ENCODE results near the gene IBTK. TPM values are rescaled to one million over a fixed set of nuclear protein-coding genes. Genes with fewer than 3 reads are reported as not detected.

IBTK gene
- total and polyA plus RNA-seq, 2 of the 8 experiments (the other 6 are each of a cell fraction or from before 2014, with no cell fraction given) = 4.6 to 24.2 TPM

DNA sequence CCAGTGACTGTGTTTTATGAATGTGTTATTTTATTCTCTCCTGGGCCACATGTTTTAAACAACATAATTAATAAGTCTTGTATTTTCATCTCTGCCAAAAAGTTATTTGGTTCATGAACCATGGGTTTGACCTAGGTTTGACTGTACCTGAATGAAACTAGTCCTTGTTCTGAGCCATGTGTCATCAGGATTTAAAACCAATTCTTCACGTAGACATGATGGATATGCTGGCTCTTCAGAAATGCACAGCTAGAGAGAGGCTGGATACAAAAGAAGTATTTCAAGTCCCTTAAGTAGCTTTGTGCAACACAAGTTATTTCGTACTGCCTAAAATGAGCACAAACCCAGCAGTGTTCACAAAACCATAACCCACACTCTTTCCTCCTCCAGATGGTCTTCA is 116.1 kb downstream of the IBTK start:
- FAIRE-seq = no peak
- no peaks in the 10 kb centered on the region for H3K79me2 ChIP-seq (ENCODE audit: control insufficient read depth in 1 of 2, insufficient read depth in 2 of 2, low read length in 2 of 2)

More for the DNA sequence above, 116.1 kb downstream of the IBTK start:
- H3K9me3 ChIP-seq (ENCODE audit: insufficient read depth in 2 of 2, low read depth in 1 of 2, low read length in 1 of 2) = no peaks in the 10 kb centered on the region
- H4K8ac ChIP-seq (ENCODE audit: extremely low read depth, insufficient read depth, low read length) = no peak overlapping the region
- no peak overlapping the region for H3K4me2 ChIP-seq (ENCODE audit: insufficient read depth in 1 of 2, low read depth in 2 of 2, low read length in 2 of 2)
- ChIA-PET CTCF (ENCODE audit: partially characterized antibody) (no interaction called here), POLR2A (ENCODE audit: partially characterized antibody) (no interaction called here)
- H3K4ac ChIP-seq (replicated peaks; ENCODE audit: insufficient read length, low read depth, low read length) = no peak overlapping the region
- no peak overlapping the region for H2BK5ac ChIP-seq (ENCODE audit: low read depth, low read length)
- no peak overlapping the region for H2BK120ac ChIP-seq (replicated peaks; ENCODE audit: low read depth, low read length)
- no peak overlapping the region for H3K18ac ChIP-seq (ENCODE audit: extremely low read depth, low read length)
- no peak overlapping the region for H3K9ac ChIP-seq (replicated peaks in 1 of 4; ENCODE audit: extremely low read depth in 1 of 4, low read depth in 3 of 4, low read length in 3 of 4)
- no peaks in the 10 kb centered on the region for H3K79me1 ChIP-seq (ENCODE audit: low read depth, low read length)
- H3K23ac ChIP-seq (ENCODE audit: insufficient read length) = no peak overlapping the region
- no peaks in the 10 kb centered on the region for H3K23me2 ChIP-seq (ENCODE audit: low read depth, low read length)
- H2BK12ac ChIP-seq (ENCODE audit: low read depth, low read length) = no peak overlapping the region
- H3K14ac ChIP-seq (ENCODE audit: insufficient read length) = no peak overlapping the region
- TF ChIP-seq CTBP2 (IDR thresholded peaks at IDR 0.05; ENCODE audit: borderline replicate concordance, insufficient read depth, insufficient read length, low read length) = no peak
- TF ChIP-seq SIRT6 (IDR thresholded peaks at IDR 0.05; ENCODE audit: low read length) = no peak
- no peak for TF ChIP-seq HDAC6 (IDR thresholded peaks at IDR 0.05; ENCODE audit: low read depth, low read length)
- TF ChIP-seq JUN (IDR thresholded peaks at IDR 0.05; ENCODE audit: low read depth, low read length) = no peak
- TF ChIP-seq SAP30 (IDR thresholded peaks at IDR 0.05; ENCODE audit: insufficient read depth, insufficient replicate concordance, low read length) = no peak
- no peak for TF ChIP-seq ASH2L (IDR thresholded peaks at IDR 0.05; ENCODE audit: low read length)
- no peak for TF ChIP-seq TBP (IDR thresholded peaks at IDR 0.05; ENCODE audit: low read depth, low read length)
- TF ChIP-seq RBBP5 (IDR thresholded peaks at IDR 0.05; ENCODE audit: borderline replicate concordance, low read depth, low read length) = no peak
- TF ChIP-seq SP1 (IDR thresholded peaks at IDR 0.05; ENCODE audit: low read depth, low read length) = no peak
- no peak for TF ChIP-seq BACH1 (IDR thresholded peaks at IDR 0.05; ENCODE audit: low read length)
- TF ChIP-seq, protein P1, sequence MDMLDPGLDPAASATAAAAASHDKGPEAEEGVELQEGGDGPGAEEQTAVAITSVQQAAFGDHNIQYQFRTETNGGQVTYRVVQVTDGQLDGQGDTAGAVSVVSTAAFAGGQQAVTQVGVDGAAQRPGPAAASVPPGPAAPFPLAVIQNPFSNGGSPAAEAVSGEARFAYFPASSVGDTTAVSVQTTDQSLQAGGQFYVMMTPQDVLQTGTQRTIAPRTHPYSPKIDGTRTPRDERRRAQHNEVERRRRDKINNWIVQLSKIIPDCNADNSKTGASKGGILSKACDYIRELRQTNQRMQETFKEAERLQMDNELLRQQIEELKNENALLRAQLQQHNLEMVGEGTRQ (IDR thresholded peaks at IDR 0.05; ENCODE audit: low read length) = no peak
- TF ChIP-seq MAX (IDR thresholded peaks at IDR 0.05) = no peak
- H4K91ac ChIP-seq (replicated peaks; ENCODE audit: insufficient read length, low read length) = no peak overlapping the region
- no peaks in the 10 kb centered on the region for H4K20me1 ChIP-seq (replicated peaks in 1 of 2; ENCODE audit: control insufficient read depth in 1 of 2, insufficient read depth in 2 of 2, low read length in 2 of 2)
- WGBS, 2 experiments (ENCODE audit: extremely low coverage in 1 of 2, insufficient coverage in 1 of 2, insufficient read length in 1 of 2, insufficient replicate concordance in 2 of 2, low coverage in 1 of 2, low lambda C conversion rate in 2 of 2, missing lambda C conversion rate in 1 of 2) = 89% methylated on average over 2 of the region's 2 CpGs; no CpG with 5 or more reads in 1 of the 2 experiments
- H3K27ac ChIP-seq (ENCODE audit: low read depth, low read length) = no peak overlapping the region
- no peak overlapping the region for H2AK5ac ChIP-seq (ENCODE audit: low read depth, low read length)
- H2BK20ac ChIP-seq (ENCODE audit: low read length) = no peak overlapping the region
- H2BK15ac ChIP-seq (ENCODE audit: low read length) = no peak overlapping the region
- no peak overlapping the region for H4K5ac ChIP-seq (ENCODE audit: insufficient read length, low read depth, low read length)
- no peaks in the 10 kb centered on the region for H3K4me1 ChIP-seq (replicated peaks in 1 of 4; ENCODE audit: control insufficient read depth in 3 of 4, insufficient read depth in 4 of 4, low read length in 3 of 4)
- no peaks in the 10 kb centered on the region for H3K27me3 ChIP-seq (replicated peaks in 1 of 4; ENCODE audit: control insufficient read depth in 3 of 4, extremely low read depth in 1 of 4, insufficient read depth in 3 of 4, low read length in 3 of 4)
- H2AFZ ChIP-seq (ENCODE audit: low read length) = no peak overlapping the region
- no peak for DNase-seq (ENCODE audit: low read depth in 1 of 2, low spot score in 2 of 2)
- no peaks in the 10 kb centered on the region for H3K36me3 ChIP-seq (ENCODE audit: control insufficient read depth in 2 of 4, insufficient read depth in 4 of 4, low read length in 3 of 4)
- H3K56ac ChIP-seq (replicated peaks; ENCODE audit: insufficient read length, low read depth, low read length) = no peak overlapping the region
- H3K4me3 ChIP-seq (ENCODE audit: extremely low read depth in 1 of 4, insufficient read depth in 2 of 4, low read depth in 3 of 4, low read length in 4 of 4) = no peak overlapping the region

Data from H1 (cell line).